CD8-positive, alpha-beta memory T cell (primary cell): ENCODE results near the gene MAST3. TPM values are rescaled to one million over a fixed set of nuclear protein-coding genes. Genes with fewer than 3 reads are reported as not detected.

ENCODE experiments used
- CTCF ChIA-PET: fragments of 350-600 bp; sonication (Branson Sonifier 250); formaldehyde crosslinking; loops from one replicate; lab custom pipeline; 2021; ENCODE audit warnings: antibody characterized with exemption; lab: Charles Lee
- POLR2A ChIA-PET: fragments of 350-600 bp; sonication (Branson Sonifier 250); formaldehyde crosslinking; loops from one replicate; lab custom pipeline; 2021; ENCODE audit warnings: antibody characterized with exemption; lab: Charles Lee
- DNase-seq, 5 donors: peaks; one replicate each; pipeline versions ENCODE4 v3.0.0 to v3.0.0-alpha.2; 2020 to 2022; ENCODE audit warnings: mixed read lengths in 1 of 5
- H3K27ac ChIP-seq: one replicate; pipeline ENCODE4 v1.7.0; 2013; ENCODE audit warnings: low read depth, mild to moderate bottlenecking, low read length, moderate library complexity
- H3K27me3 ChIP-seq: 2 replicates; pipeline ENCODE4 v1.7.0; 2013; ENCODE audit warnings: low read length, mild to moderate bottlenecking; ENCODE audit not compliant: insufficient read depth, poor library complexity, severe bottlenecking
- H3K36me3 ChIP-seq: 2 replicates; pipeline ENCODE4 v1.7.0; 2013; ENCODE audit warnings: mild to moderate bottlenecking, low read length, moderate library complexity; ENCODE audit not compliant: insufficient read depth
- H3K4me1 ChIP-seq: 2 replicates; pipeline ENCODE4 v1.7.0; 2013; ENCODE audit warnings: mild to moderate bottlenecking, low read length, moderate library complexity; ENCODE audit not compliant: insufficient read depth
- H3K4me3 ChIP-seq: 2 replicates; pipeline ENCODE4 v1.7.0; 2013; ENCODE audit warnings: mild to moderate bottlenecking, low read length
- H3K9me3 ChIP-seq: 2 replicates; pipeline ENCODE4 v1.7.0; 2013; ENCODE audit warnings: mild to moderate bottlenecking, low read length
- H3K27ac Mint-ChIP-seq, 8 donors: one replicate each; pipeline ENCODE4 v1.8.0; 2020 to 2021; ENCODE audit warnings: mixed read lengths in 8 of 8, mild to moderate bottlenecking in 6 of 8, inconsistent platforms in 3 of 8, moderate library complexity in 3 of 8
- H3K27me3 Mint-ChIP-seq, 2 donors: one replicate each; pipeline ENCODE4 v1.8.0; 2020 to 2021; ENCODE audit warnings: mixed read lengths in 2 of 2, mild to moderate bottlenecking in 1 of 2, moderate library complexity in 1 of 2
- H3K36me3 Mint-ChIP-seq, 3 donors: one replicate each; pipeline ENCODE4 v1.8.0; 2020 to 2021; ENCODE audit warnings: mixed read lengths in 3 of 3, inconsistent platforms in 1 of 3, mild to moderate bottlenecking in 1 of 3
- H3K4me1 Mint-ChIP-seq, 3 donors: one replicate each; pipeline ENCODE4 v1.8.0; 2020 to 2021; ENCODE audit warnings: mixed read lengths in 3 of 3, inconsistent platforms in 1 of 3, mild to moderate bottlenecking in 1 of 3
- H3K4me3 Mint-ChIP-seq, 7 donors: one replicate each; pipeline ENCODE4 v1.8.0; 2020 to 2021; ENCODE audit warnings: mixed read lengths in 7 of 7, mild to moderate bottlenecking in 6 of 7, moderate library complexity in 4 of 7, inconsistent platforms in 2 of 7
- H3K9me3 Mint-ChIP-seq, 5 donors: one replicate each; pipeline ENCODE4 v1.8.0; 2020 to 2022; ENCODE audit warnings: mixed read lengths in 5 of 5, mild to moderate bottlenecking in 3 of 5, moderate library complexity in 2 of 5, inconsistent platforms in 1 of 5
- polyA plus RNA-seq: library from polyadenylated mRNA; unstranded; fragments of 300-500 nt; fragmentation: Illumina TruSeq; gene quantifications from one replicate; pipeline ENCODE4 v1.2.3, GENCODE V29; 2021
- total RNA-seq, 2 experiments: library from RNA; stranded (reverse); gene quantifications; one replicate each; pipeline ENCODE4 v1.2.3, GENCODE V29; 2021

Gene MAST3
- total and polyA plus RNA-seq, 3 experiments from 2014 or later = 15.0 to 18.6 (median 15.9) TPM

- CTCF ChIA-PET = interaction anchor here (0.6 to 1.7 kb wide), 14 partner anchors 8 to 402 kb away, joined by 3 to 16 read pairs (median 4); partner anchors contain the start of gene PIK3R2
- Mint-ChIP-seq H3K4me1 (peaks cover 0 to 10% (median 5%) of the 10 kb centered on the region in 3 donors), H3K4me3 (no peak overlapping the region)
Measured at GRCh38 chr19:18168673-18169381, 71.2 kb downstream of the MAST3 start.

DNA sequence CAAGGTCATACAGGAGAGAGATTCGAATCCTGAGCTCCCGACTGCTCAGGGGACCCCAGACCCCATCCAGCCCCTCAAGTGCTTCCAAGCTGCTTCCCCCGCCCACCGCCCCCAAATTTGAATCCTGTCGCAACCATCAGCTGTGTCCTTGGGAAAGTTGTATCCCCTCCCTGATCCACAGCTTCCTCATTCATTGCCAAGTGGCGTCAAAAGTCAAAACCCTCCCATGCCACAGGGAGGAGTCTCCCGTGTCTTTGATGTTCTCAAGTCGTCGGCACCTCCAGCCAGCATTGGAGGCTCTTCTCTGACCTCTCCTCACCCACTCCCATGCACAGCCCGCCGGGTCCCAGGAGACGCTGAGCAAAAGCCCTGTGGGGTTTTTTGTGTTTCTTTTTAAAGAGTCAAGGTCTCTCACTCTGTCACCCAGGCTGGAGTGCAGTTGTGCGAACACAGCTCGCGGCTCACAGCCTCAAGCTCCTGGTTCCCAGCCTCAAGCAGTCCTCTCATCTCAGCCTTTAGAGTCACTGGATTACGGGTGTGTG lies 73.2 kb downstream of the MAST3 start:
- peaks cover 9% of the 10 kb centered on the region for H3K4me1 ChIP-seq
- POLR2A ChIA-PET = no interaction called here
- H3K4me3 ChIP-seq = no peak overlapping the region
- no peaks in the 10 kb centered on the region for H3K9me3 ChIP-seq
- peak overlapping the region in 1 of 8 donors; percentile 61 for H3K27ac Mint-ChIP-seq
- no peak for DNase-seq
- H3K36me3 Mint-ChIP-seq = peaks cover 3 to 31% (median 6%) of the 10 kb centered on the region in 3 donors
- no peaks in the 10 kb centered on the region for H3K9me3 Mint-ChIP-seq
- no peaks in the 10 kb centered on the region for H3K27me3 ChIP-seq
- H3K36me3 ChIP-seq = no peaks in the 10 kb centered on the region
- no peak overlapping the region for H3K27ac ChIP-seq
- CTCF ChIA-PET = interaction anchor here (0.7 to 2.5 kb wide), 6 partner anchors 9 to 59 kb away, joined by 3 to 7 read pairs (median 4); partner anchors contain the start of gene PIK3R2
- peaks cover 0 to 20% (median 11%) of the 10 kb centered on the region in 3 donors for H3K4me1 Mint-ChIP-seq
- no peaks in the 10 kb centered on the region for H3K27me3 Mint-ChIP-seq
- H3K4me3 Mint-ChIP-seq = no peak overlapping the region

More at GRCh38 chr19:18168673-18169381, 71.2 kb downstream of the MAST3 start:
- Mint-ChIP-seq H3K9me3 (no peaks in the 10 kb centered on the region), H3K36me3 (peaks cover 7 to 34% (median 9%) of the 10 kb centered on the region in 3 donors), H3K27ac (no peak overlapping the region), H3K27me3 (no peaks in the 10 kb centered on the region)
- H3K27me3 ChIP-seq = no peaks in the 10 kb centered on the region
- H3K36me3 ChIP-seq = peaks cover 3% of the 10 kb centered on the region
- POLR2A ChIA-PET = no interaction called here
- H3K4me1 ChIP-seq = peaks cover 5% of the 10 kb centered on the region
- no peak overlapping the region for H3K27ac ChIP-seq
- H3K9me3 ChIP-seq = no peaks in the 10 kb centered on the region
- DNase-seq = no peak
- H3K4me3 ChIP-seq = no peak overlapping the region

- CTCF ChIA-PET = interaction anchor here (1.0 to 2.5 kb wide), 4 partner anchors 13 to 114 kb away, joined by 3 to 7 read pairs (median 4); no protein-coding TSS in a partner anchor
- POLR2A ChIA-PET = no interaction called here
- H3K4me3 ChIP-seq = no peak overlapping the region
- peak overlapping the region in 7 of 8 donors; percentile 34 to 90 (median 78) for H3K27ac Mint-ChIP-seq
- no peaks in the 10 kb centered on the region for H3K36me3 ChIP-seq
- H3K27me3 ChIP-seq = no peaks in the 10 kb centered on the region
- no peak overlapping the region for H3K27ac ChIP-seq
- no peaks in the 10 kb centered on the region for H3K27me3 Mint-ChIP-seq
- peaks cover 0 to 25% (median 2%) of the 10 kb centered on the region in 3 donors for H3K36me3 Mint-ChIP-seq
- no peaks in the 10 kb centered on the region for H3K9me3 ChIP-seq
- peak overlapping the region in 2 of 7 donors; percentile 54 to 58 for H3K4me3 Mint-ChIP-seq
- DNase-seq = no peak
- H3K4me1 ChIP-seq = peaks cover 9% of the 10 kb centered on the region
- H3K4me1 Mint-ChIP-seq = peaks cover 0 to 20% (median 11%) of the 10 kb centered on the region in 3 donors
- no peaks in the 10 kb centered on the region for H3K9me3 Mint-ChIP-seq
Measured at GRCh38 chr19:18171605-18172327, 74.2 kb downstream of the MAST3 start.

DNA sequence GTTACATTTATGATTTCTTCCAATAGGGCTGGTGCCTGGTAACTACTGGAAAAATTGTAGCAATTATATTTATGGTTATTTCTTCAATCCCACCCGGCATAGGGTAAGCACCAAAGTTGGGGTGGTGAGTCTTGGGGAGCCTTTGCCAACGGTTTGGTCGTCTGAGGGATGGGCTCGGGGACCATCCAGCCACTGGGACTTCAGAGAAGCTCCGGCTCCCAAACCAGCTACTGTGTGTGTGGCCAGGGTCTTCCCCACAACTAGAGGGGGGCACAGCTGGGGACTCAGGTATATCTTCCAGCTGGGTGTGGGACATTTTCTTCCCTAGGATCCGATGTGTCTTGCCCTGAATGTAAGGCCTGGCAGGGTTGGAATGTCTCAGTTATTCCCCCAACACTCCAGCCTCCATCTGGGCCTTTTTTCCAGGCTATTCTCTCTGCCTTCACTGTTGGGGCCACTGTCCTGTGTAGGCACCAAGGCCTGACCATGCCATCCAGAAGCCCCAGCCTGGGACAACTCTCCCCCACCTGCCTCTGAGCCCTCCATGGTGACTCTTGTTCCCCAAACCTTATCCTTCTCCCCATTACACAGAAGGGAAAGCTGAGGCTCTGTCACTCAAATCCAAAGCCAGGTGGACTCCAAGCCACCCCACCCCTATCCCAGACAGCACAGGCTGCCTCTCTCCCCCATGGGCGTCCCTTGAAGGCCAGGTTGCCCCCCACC lies 74.9 kb downstream of the MAST3 start:
- Mint-ChIP-seq H3K27ac (peak overlapping the region in 6 of 8 donors; percentile 37 to 80 (median 64)), H3K27me3 (no peaks in the 10 kb centered on the region), H3K4me1 (peaks cover 0 to 20% (median 11%) of the 10 kb centered on the region in 3 donors), H3K36me3 (peaks cover 0 to 21% (median 5%) of the 10 kb centered on the region in 3 donors), H3K9me3 (no peaks in the 10 kb centered on the region), H3K4me3 (peak overlapping the region in 6 of 7 donors; percentile 29 to 95 (median 56))
- Histone ChIP-seq H3K9me3 (no peaks in the 10 kb centered on the region), H3K4me3 (no peak overlapping the region), H3K4me1 (peaks cover 9% of the 10 kb centered on the region), H3K27me3 (no peaks in the 10 kb centered on the region), H3K36me3 (no peaks in the 10 kb centered on the region), H3K27ac (no peak overlapping the region)
- ChIA-PET CTCF (interaction anchor here (1.1 to 2.5 kb wide), 3 partner anchors 59 to 114 kb away, joined by 3 to 7 read pairs (median 4); no protein-coding TSS in a partner anchor), POLR2A (no interaction called here)
- DNase-seq = no peak

- H3K4me3 ChIP-seq = peak overlapping the region; percentile 84
- no peaks in the 10 kb centered on the region for H3K27me3 Mint-ChIP-seq
- no peak overlapping the region for H3K27ac ChIP-seq
- H3K4me1 ChIP-seq = peaks cover 9% of the 10 kb centered on the region
- H3K36me3 Mint-ChIP-seq = peaks cover 0 to 20% (median 4%) of the 10 kb centered on the region in 3 donors
- H3K36me3 ChIP-seq = no peaks in the 10 kb centered on the region
- DNase-seq = no peak
- ChIA-PET CTCF (interaction anchor here (1.1 kb wide), 1 partner anchor 60 kb away, joined by 3 read pairs; no protein-coding TSS in a partner anchor), POLR2A (no interaction called here)
- H3K9me3 Mint-ChIP-seq = no peaks in the 10 kb centered on the region
- no peaks in the 10 kb centered on the region for H3K9me3 ChIP-seq
- H3K4me1 Mint-ChIP-seq = peaks cover 0 to 19% (median 9%) of the 10 kb centered on the region in 3 donors
- peak overlapping the region in 7 of 8 donors; percentile 37 to 91 (median 69) for H3K27ac Mint-ChIP-seq
- peak overlapping the region; percentile 88 to 95 (median 90) for H3K4me3 Mint-ChIP-seq
- H3K27me3 ChIP-seq = no peaks in the 10 kb centered on the region
Measured at GRCh38 chr19:18173054-18173571, 75.5 kb downstream of the MAST3 start.

DNA sequence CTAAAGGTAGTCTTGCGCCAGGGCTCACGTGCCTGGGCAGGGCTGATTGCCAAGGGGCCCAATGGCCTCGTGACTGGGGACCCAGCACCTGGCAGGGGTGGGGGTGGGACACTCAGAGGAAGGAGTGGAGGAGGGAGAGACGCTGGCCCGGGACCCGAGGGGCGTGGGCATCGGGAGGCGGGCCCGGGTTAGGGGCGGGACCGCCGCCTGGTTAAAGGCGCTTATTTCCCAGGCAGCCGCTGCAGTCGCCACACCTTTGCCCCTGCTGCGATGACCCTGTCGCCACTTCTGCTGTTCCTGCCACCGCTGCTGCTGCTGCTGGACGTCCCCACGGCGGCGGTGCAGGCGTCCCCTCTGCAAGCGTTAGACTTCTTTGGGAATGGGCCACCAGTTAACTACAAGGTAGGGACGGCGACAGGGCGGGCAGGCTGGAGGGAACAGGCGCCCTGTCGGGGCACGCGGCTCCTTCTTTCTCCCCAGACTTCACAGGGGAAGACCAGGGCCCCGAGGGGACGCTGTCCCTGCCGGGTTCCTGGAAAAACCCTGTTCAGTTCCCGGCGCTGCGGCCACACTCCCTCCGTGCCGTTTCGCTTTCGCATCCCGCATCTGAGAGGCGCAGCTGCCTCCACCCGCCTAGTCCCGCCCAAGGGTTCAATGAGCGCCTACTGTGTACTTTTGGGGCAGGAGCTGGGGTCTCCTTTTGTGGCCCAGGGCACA lies 76.2 kb downstream of the MAST3 start, which contains the start of gene IFI30:
Gene IFI30 (plus strand): TSS at position 242 of the 717 bp plus-strand sequence. CDS start 29 bp downstream, at position 271.
- Mint-ChIP-seq H3K27ac (peak within 1 kb of the TSS; percentile 62 to 91 (median 77)), H3K27me3 (no peaks in the 10 kb centered on the region), H3K4me1 (peaks cover 0 to 17% (median 7%) of the 10 kb centered on the region in 3 donors), H3K4me3 (peak within 1 kb of the TSS; percentile 88 to 95 (median 90)), H3K9me3 (no peaks in the 10 kb centered on the region), H3K36me3 (peaks cover 0 to 16% (median 3%) of the 10 kb centered on the region in 3 donors)
- Histone ChIP-seq H3K27me3 (no peaks in the 10 kb centered on the region), H3K4me1 (peaks cover 9% of the 10 kb centered on the region), H3K9me3 (no peaks in the 10 kb centered on the region), H3K27ac (peak within 1 kb of the TSS; percentile 44), H3K4me3 (peak within 1 kb of the TSS; percentile 84), H3K36me3 (no peaks in the 10 kb centered on the region)
- ChIA-PET CTCF (interaction anchor here (0.7 to 1.3 kb wide), 4 partner anchors 13 to 103 kb away, joined by 3 to 5 read pairs (median 4); no protein-coding TSS in a partner anchor), POLR2A (interaction anchor here (0.5 to 0.9 kb wide), 3 partner anchors 18 to 112 kb away, joined by 3 to 4 read pairs (median 3); no protein-coding TSS in a partner anchor)
- peak; percentile 40 to 68 (median 50) for DNase-seq
